H1 (cell line): Measurements from ENCODE around the gene ADGRL4. TPM values are rescaled to one million over a fixed set of nuclear protein-coding genes. Genes with fewer than 3 reads are reported as not detected.

ENCODE experiments used
- CTCF ChIA-PET: fragments of 300-600 bp; sonication (Branson Sonifier 250); formaldehyde crosslinking; loops from one replicate; lab custom pipeline; 2021; ENCODE audit not compliant: partially characterized antibody; lab: Charles Lee
- POLR2A ChIA-PET: fragments of 300-600 bp; sonication (Branson Sonifier 250); formaldehyde crosslinking; loops from one replicate; lab custom pipeline; 2021; ENCODE audit warnings: inconsistent platforms; ENCODE audit not compliant: partially characterized antibody; lab: Charles Lee
- DNase-seq, 2 experiments: peaks; one replicate each; pipeline versions ENCODE4 v3.0.0 to v3.0.0-alpha.2; 2010 to 2022; ENCODE audit warnings: low spot score in 2 of 2, low read depth in 1 of 2, mixed read lengths in 1 of 2
- FAIRE-seq: peaks from 2 replicates; lab custom pipeline; 2011; peaks lifted over from hg19 to GRCh38; lab: Jason Lieb, UNC
- H2AFZ ChIP-seq: 2 replicates; pipeline ENCODE4 v1.8.1; 2012; ENCODE audit warnings: low read length, inconsistent platforms
- H2AK5ac ChIP-seq: 2 replicates; pipeline ENCODE4 v1.6.1; 2013; ENCODE audit warnings: low read depth, low read length
- H2BK120ac ChIP-seq: replicated peaks from 2 replicates; pipeline ENCODE3; 2013; ENCODE audit warnings: low read depth, low read length, inconsistent platforms
- H2BK12ac ChIP-seq: 2 replicates; pipeline ENCODE4 v1.6.1; 2013; ENCODE audit warnings: low read depth, low read length
- H2BK15ac ChIP-seq: 2 replicates; pipeline ENCODE4 v1.6.1; 2013; ENCODE audit warnings: low read length
- H2BK20ac ChIP-seq: 2 replicates; pipeline ENCODE4 v1.6.1; 2013; ENCODE audit warnings: low read length
- H2BK5ac ChIP-seq: 2 replicates; pipeline ENCODE4 v1.6.1; 2013; ENCODE audit warnings: low read depth, low read length
- H3K14ac ChIP-seq: 2 replicates; pipeline ENCODE4 v1.6.1; 2013; ENCODE audit warnings: inconsistent platforms; ENCODE audit not compliant: insufficient read length
- H3K18ac ChIP-seq: 2 replicates; pipeline ENCODE4 v1.6.1; 2013; ENCODE audit warnings: low read length; ENCODE audit errors: extremely low read depth
- H3K23ac ChIP-seq: 2 replicates; pipeline ENCODE4 v1.6.1; 2013; ENCODE audit warnings: inconsistent platforms; ENCODE audit not compliant: insufficient read length
- H3K23me2 ChIP-seq: 2 replicates; pipeline ENCODE4 v1.6.1; 2013; ENCODE audit warnings: low read depth, low read length
- H3K27ac ChIP-seq: 2 replicates; pipeline ENCODE4 v1.6.1; 2011; ENCODE audit warnings: low read depth, low read length, inconsistent platforms
- H3K27me3 ChIP-seq, 4 experiments: replicated peaks in 1 of 4; 1 replicate in 1 of 4; 2 replicates in 3 of 4; pipeline versions ENCODE4 v1.6.1 to v1.8.1; 2011 to 2013; ENCODE audit warnings: low read length in 3 of 4, mild to moderate bottlenecking in 3 of 4, inconsistent platforms in 2 of 4, mixed read lengths in 2 of 4, moderate library complexity in 1 of 4; ENCODE audit not compliant: control insufficient read depth in 3 of 4, insufficient read depth in 3 of 4; ENCODE audit errors: extremely low read depth in 1 of 4
- H3K36me3 ChIP-seq, 4 experiments: 2 replicates each; pipeline versions ENCODE4 v1.6.1 to v1.8.1; 2011 to 2013; ENCODE audit warnings: mild to moderate bottlenecking in 4 of 4, low read length in 3 of 4, moderate library complexity in 2 of 4, control low read depth in 1 of 4, inconsistent platforms in 1 of 4; ENCODE audit not compliant: insufficient read depth in 4 of 4, control insufficient read depth in 2 of 4
- H3K4ac ChIP-seq: replicated peaks from 2 replicates; pipeline ENCODE3; 2013; ENCODE audit warnings: low read length, low read depth, mixed read lengths, inconsistent platforms; ENCODE audit not compliant: insufficient read length
- H3K4me1 ChIP-seq, 4 experiments: replicated peaks in 1 of 4; 1 replicate in 1 of 4; 2 replicates in 3 of 4; pipeline versions ENCODE4 v1.6.1 to v1.8.1; 2011 to 2013; ENCODE audit warnings: low read length in 3 of 4, inconsistent platforms in 2 of 4, mixed read lengths in 1 of 4; ENCODE audit not compliant: insufficient read depth in 4 of 4, control insufficient read depth in 3 of 4
- H3K4me2 ChIP-seq, 2 experiments: 2 replicates each; pipeline versions ENCODE4 v1.6.1 to v1.8.1; 2011 to 2013; ENCODE audit warnings: low read depth in 2 of 2, low read length in 2 of 2, control low read depth in 1 of 2, inconsistent platforms in 1 of 2, mild to moderate bottlenecking in 1 of 2; ENCODE audit not compliant: insufficient read depth in 1 of 2
- H3K4me3 ChIP-seq, 4 experiments: fragments of 200-600, 300-600 bp in 1 of 4; sonication (generic), shearing (Covaris generic), sonication (Bioruptor Twin) in 1 of 4; 2 replicates each; pipeline versions ENCODE4 v1.5.1 to v1.8.1; 2011 to 2016; ENCODE audit warnings: low read length in 4 of 4, low read depth in 3 of 4, control low read depth in 2 of 4, inconsistent platforms in 2 of 4, mild to moderate bottlenecking in 2 of 4, mixed read lengths in 1 of 4, moderate library complexity in 1 of 4; ENCODE audit not compliant: insufficient read depth in 2 of 4; ENCODE audit errors: extremely low read depth in 1 of 4
- H3K56ac ChIP-seq: replicated peaks from 2 replicates; pipeline ENCODE3; 2013; ENCODE audit warnings: low read depth, mild to moderate bottlenecking, mixed read lengths, low read length, inconsistent platforms; ENCODE audit not compliant: insufficient read length
- H3K79me1 ChIP-seq: 2 replicates; pipeline ENCODE4 v1.6.1; 2013; ENCODE audit warnings: low read depth, low read length, control low read depth
- H3K79me2 ChIP-seq, 2 experiments: 2 replicates each; pipeline versions ENCODE4 v1.6.1 to v1.8.1; 2012 to 2013; ENCODE audit warnings: low read length in 2 of 2, mild to moderate bottlenecking in 2 of 2, inconsistent platforms in 1 of 2; ENCODE audit not compliant: insufficient read depth in 2 of 2, control insufficient read depth in 1 of 2
- H3K9ac ChIP-seq, 4 experiments: replicated peaks in 1 of 4; 1 replicate in 1 of 4; 2 replicates in 3 of 4; pipeline versions ENCODE4 v1.6.1 to v1.8.1; 2011 to 2013; ENCODE audit warnings: low read depth in 3 of 4, low read length in 3 of 4, control low read depth in 2 of 4, mild to moderate bottlenecking in 2 of 4, moderate library complexity in 2 of 4, inconsistent platforms in 1 of 4; ENCODE audit errors: extremely low read depth in 1 of 4
- H3K9me3 ChIP-seq, 2 experiments: 2 replicates each; pipeline versions ENCODE4 v1.6.1 to v1.8.1; 2012 to 2013; ENCODE audit warnings: mild to moderate bottlenecking in 2 of 2, moderate library complexity in 2 of 2, control low read depth in 1 of 2, inconsistent platforms in 1 of 2, low read depth in 1 of 2, low read length in 1 of 2, mixed read lengths in 1 of 2; ENCODE audit not compliant: insufficient read depth in 2 of 2
- H4K20me1 ChIP-seq, 2 experiments: replicated peaks in 1 of 2; 2 replicates each; pipeline versions ENCODE3 to v1.8.1; 2011 to 2013; ENCODE audit warnings: inconsistent platforms in 2 of 2, low read length in 2 of 2, mild to moderate bottlenecking in 1 of 2; ENCODE audit not compliant: insufficient read depth in 2 of 2, control insufficient read depth in 1 of 2
- H4K5ac ChIP-seq: 2 replicates; pipeline ENCODE4 v1.6.1; 2013; ENCODE audit warnings: low read length, low read depth, mixed read lengths, inconsistent platforms; ENCODE audit not compliant: insufficient read length
- H4K8ac ChIP-seq: 2 replicates; pipeline ENCODE4 v1.8.0; 2013; ENCODE audit warnings: mild to moderate bottlenecking, moderate library complexity, low read length, inconsistent platforms; ENCODE audit not compliant: insufficient read depth; ENCODE audit errors: extremely low read depth
- H4K91ac ChIP-seq: replicated peaks from 2 replicates; pipeline ENCODE3; 2013; ENCODE audit warnings: low read length, mixed read lengths, inconsistent platforms; ENCODE audit not compliant: insufficient read length
- EGR1 ChIP-seq: IDR thresholded peaks from 2 replicates; pipeline ENCODE4 v1.6.1; 2011; ENCODE audit warnings: low read depth, low read length, borderline replicate concordance
- HDAC2 ChIP-seq, 2 experiments: fragments of 300-600 bp in 1 of 2; sonication (generic) in 1 of 2; IDR thresholded peaks; 2 replicates each; pipeline ENCODE4 v1.6.1; 2011 to 2012; ENCODE audit warnings: low read depth in 2 of 2, low read length in 2 of 2, mild to moderate bottlenecking in 2 of 2, moderate library complexity in 2 of 2, borderline replicate concordance in 1 of 2, inconsistent platforms in 1 of 2
- RBBP5 ChIP-seq: IDR thresholded peaks from 2 replicates; pipeline ENCODE4 v1.7.1; 2012; ENCODE audit warnings: low read depth, mild to moderate bottlenecking, inconsistent platforms, low read length, moderate library complexity, borderline replicate concordance
- SP4 ChIP-seq: IDR thresholded peaks from 2 replicates; pipeline ENCODE4 v1.6.1; 2012; ENCODE audit warnings: low read length, inconsistent platforms
- WGBS, 2 experiments: shearing (Covaris generic) in 1 of 2; methylation state at CpG; one replicate each; pipeline versions ENCODE4 v1.1.6 to v1.1.7; 2013 to 2015; ENCODE audit warnings: low lambda C conversion rate in 2 of 2, mixed read lengths in 2 of 2, inconsistent platforms in 1 of 2, low coverage in 1 of 2, missing lambda C conversion rate in 1 of 2; ENCODE audit not compliant: insufficient replicate concordance in 2 of 2, insufficient coverage in 1 of 2, insufficient read length in 1 of 2; ENCODE audit errors: extremely low coverage in 1 of 2, missing lambda C conversion rate in 1 of 2; 5-methylcytosine and 5-hydroxymethylcytosine counted together
- polyA plus RNA-seq, 7 experiments: library from polyadenylated mRNA; depleted of rRNA in 3 of 7; stranded (reverse) in 5 of 7; unstranded in 2 of 7; fragments of >200 nt in 5 of 7; fragments of 200-250 nt in 2 of 7; gene quantifications; 1 replicate in 5 of 7; 2 replicates in 1 of 7; 4 replicates in 1 of 7; pipeline versions ENCODE4 v1.2.1 to v1.2.3, GENCODE V29; 2011 to 2013; ENCODE audit warnings: missing spikeins in 2 of 7, mixed read lengths in 2 of 7
- total RNA-seq: library from RNA; stranded (reverse); fragmentation: NEBNext Ultra II Directional; extraction: Animal tissue kit (Norgen Biotek cat#: 25700); gene quantifications from 2 replicates; pipeline ENCODE4 v1.2.1, GENCODE V29; 2021

The ADGRL4 gene
- total and polyA plus RNA-seq, 2 of the 8 experiments (the other 6 are each of a cell fraction or from before 2014, with no cell fraction given) = 0.60 to 0.97 TPM

DNA sequence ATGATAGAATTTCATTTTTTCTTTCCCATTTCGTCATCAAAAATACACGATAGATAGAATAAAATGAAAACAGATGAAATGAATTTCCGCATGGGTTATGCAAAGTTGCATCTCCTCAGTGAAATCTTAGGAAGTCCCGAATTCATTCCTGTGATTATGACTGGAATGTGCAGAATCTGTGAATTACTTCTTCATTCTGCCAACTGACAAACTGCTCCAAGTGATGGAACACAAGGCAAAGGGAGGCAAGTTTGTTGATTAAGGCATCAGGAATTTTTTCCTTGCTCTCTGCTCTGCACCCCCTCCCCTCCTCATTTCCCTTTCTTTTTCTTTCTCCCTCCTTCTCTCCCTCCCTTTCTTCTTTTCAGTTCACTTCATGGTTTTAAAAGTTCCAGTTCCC lies 37.0 kb upstream of the ADGRL4 start:
- ChIA-PET POLR2A (no interaction called here), CTCF (no interaction called here)
- H3K14ac ChIP-seq = no peak overlapping the region
- H3K4me3 ChIP-seq = no peak overlapping the region
- H3K27me3 ChIP-seq = no peaks in the 10 kb centered on the region
- H3K4ac ChIP-seq = no peak overlapping the region
- no peak overlapping the region for H2BK12ac ChIP-seq
- FAIRE-seq (no peak), DNase-seq (no peak)
- H3K9ac ChIP-seq = no peak overlapping the region
- H2AFZ ChIP-seq = peak overlapping the region; percentile 74; the same call in 1 of the 2 replicates
- 85% methylated on average over 3 of the region's 4 CpGs; no CpG with 5 or more reads in 1 of the 2 experiments for WGBS, 2 experiments
- H2BK120ac ChIP-seq = no peak overlapping the region
- H3K9me3 ChIP-seq = peaks cover 0 to under 1% of the 10 kb centered on the region in 2 experiments; a peak in 1 of 4 replicates
- no peaks in the 10 kb centered on the region for H4K20me1 ChIP-seq
- H4K5ac ChIP-seq = no peak overlapping the region
- H3K79me2 ChIP-seq = no peaks in the 10 kb centered on the region
- H2BK5ac ChIP-seq = no peak overlapping the region; the same call in 1 of the 2 replicates
- H3K23ac ChIP-seq = no peak overlapping the region
- no peak overlapping the region for H4K91ac ChIP-seq
- no peak overlapping the region for H3K18ac ChIP-seq
- no peak overlapping the region for H2BK20ac ChIP-seq
- no peak overlapping the region for H3K56ac ChIP-seq
- no peak overlapping the region for H2BK15ac ChIP-seq
- no peaks in the 10 kb centered on the region for H3K79me1 ChIP-seq
- H2AK5ac ChIP-seq = no peak overlapping the region
- no peak overlapping the region for H3K4me2 ChIP-seq
- H3K36me3 ChIP-seq = no peaks in the 10 kb centered on the region
- no peaks in the 10 kb centered on the region for H3K23me2 ChIP-seq
- H4K8ac ChIP-seq = no peak overlapping the region
- H3K4me1 ChIP-seq = no peaks in the 10 kb centered on the region
- no peak for TF ChIP-seq SP4
- no peak for TF ChIP-seq EGR1
- TF ChIP-seq RBBP5 = no peak
- no peak for TF ChIP-seq HDAC2 (IDR thresholded peaks at IDR 0.05; ENCODE audit: borderline replicate concordance in 1 of 2, low read depth in 2 of 2, low read length in 2 of 2)
- no peak overlapping the region for H3K27ac ChIP-seq
